NCI-H69 (cell line): Measurements from ENCODE around the gene ARVCF.

Experiments used
- DNase-seq: peaks from one replicate; lab custom pipeline; 2025; lab: John Stamatoyannopoulos, UW

The ARVCF gene

GRCh38 chr22:19998991-19999820 lies 17.4 kb downstream of the ARVCF start:
- peak; percentile 29 for DNase-seq

DNA sequence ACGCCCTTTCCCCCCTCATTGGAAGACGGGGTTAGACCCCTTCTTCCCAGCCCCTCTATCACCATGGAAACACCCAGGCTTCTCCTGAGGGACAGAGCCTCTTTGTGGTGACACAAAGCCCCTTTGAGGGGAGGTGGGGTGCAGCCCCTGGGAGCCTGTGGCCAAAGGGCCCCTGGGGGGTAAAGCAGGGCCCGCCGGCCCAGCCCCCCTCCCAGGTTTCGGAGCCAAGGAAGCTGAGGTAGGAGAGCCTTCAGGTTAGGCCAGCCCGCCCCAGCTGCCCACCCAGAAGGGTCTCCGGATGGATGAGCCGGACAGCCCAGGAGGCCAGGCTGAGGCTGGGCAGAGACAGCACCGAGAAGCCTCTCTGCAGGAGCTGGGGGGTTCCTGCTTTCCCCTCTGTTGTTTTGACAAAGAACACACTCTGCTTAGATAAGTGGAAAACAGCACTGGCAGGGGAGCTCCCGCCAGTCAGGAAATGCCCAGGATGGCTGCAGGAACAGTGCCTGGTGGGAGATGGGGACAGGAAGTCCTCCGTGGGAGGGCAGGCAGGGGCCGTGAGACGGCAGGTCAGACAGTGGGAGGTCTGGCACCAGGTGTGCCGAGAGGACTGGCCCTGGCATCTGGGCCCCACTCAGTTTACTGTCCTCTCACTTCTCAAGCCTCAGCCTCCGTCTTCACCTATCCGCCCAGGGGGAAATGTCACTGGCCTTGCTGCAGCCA lies 18.2 kb downstream of the ARVCF start:
- peak; percentile 80 for DNase-seq

- DNase-seq = no peak
These were observed 18.9 kb downstream of the ARVCF start for GRCh38 chr22:19997561-19998231.

DNA sequence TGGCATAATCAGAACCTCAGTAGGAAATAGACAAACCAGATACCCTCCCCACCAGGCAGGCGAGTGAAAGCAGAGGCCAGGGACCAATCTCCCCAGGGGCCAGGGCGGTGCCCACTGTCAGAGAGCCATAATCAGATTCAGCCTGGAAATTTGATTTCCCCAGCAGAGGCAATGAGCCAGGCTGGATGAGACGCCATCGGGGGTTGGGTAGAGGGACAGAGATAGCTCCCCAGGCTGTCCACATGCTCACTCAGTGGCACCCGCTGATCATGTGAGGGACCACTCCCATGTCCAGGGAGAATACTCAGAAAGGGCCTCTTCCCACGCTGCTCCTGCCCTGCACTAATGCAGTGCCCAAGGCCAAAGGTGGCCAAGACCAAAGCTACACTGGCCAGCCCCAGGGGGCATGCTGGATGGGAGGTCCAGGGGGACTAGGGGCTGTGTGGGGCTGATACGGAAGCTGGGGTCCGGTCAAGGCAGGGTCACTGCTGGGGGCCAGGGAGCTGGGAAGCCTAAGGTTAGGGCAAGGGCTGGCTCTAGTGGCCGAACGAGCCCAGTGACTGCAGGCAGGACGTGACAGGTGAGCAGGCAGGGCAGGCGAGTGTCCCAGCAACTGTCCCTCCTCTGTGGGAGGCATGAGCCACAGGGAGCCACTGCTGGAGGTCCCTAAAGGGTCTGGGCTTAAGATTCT lies 19.8 kb downstream of the ARVCF start:
- peak; percentile 56 for DNase-seq

GRCh38 chr22:19995611-19996339 lies 20.8 kb downstream of the ARVCF start:
- no peak for DNase-seq

DNA sequence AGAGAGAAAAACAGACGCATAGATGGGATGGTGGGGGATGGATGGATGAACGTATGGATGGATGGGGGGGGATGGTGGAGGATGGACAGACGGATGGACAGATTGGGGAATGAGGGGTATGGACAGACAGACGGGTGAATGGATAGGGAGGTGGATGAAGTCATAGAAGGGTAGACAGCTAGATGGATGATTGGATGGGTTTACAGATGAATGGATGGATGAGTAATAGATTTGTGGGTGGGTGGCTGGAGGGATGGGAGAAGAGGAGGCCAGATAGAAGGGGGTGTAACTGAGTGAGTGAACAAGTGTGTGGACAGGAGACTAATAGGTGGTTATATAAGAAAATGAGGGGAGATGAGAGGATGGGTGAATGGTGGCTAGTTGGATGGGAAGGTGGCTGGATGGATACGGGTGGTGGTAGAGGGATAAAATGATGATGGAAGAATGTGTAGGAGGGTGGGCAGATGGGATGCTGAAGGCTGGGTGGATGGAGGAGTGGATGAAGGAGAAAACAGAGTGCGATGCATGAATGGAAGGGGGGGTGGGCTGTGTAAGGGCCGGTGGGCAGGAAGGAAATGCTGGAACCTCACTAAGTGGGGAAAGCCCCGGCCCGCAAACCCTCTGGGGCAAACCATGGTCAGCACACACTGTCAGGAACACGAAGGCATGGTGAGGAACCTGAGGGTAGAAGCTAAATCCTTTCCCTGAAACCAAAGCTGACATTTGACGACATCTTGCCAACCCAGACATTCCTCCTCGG lies 21.6 kb downstream of the ARVCF start:
- no peak for DNase-seq

- no peak for DNase-seq
These were observed 22.7 kb downstream of the ARVCF start for GRCh38 chr22:19993926-19994325.

DNA sequence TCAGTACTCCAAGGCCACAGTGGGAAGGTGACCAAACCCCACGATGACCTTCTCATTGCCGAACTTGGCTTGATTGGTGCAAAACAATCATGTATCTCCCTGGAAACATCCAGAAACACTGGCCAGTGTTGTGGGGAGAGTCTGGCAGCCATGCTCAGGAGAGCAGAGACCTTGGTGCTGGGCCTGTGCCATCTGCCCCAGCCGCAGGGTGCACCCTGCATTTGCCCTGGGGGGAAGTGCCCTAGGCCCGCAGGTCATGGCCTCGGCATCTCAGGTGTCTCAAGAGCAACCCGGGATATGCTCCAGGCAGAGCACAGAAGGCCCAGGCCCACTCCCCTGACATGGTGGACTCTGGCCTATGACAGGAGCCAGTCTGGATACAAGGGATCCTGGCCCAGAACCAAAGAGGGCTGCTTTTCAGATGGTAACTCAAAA lies 23.7 kb downstream of the ARVCF start:
- no peak for DNase-seq

GRCh38 chr22:19992481-19992911 lies 24.1 kb downstream of the ARVCF start:
- no peak for DNase-seq

- no peak for DNase-seq
These were observed 24.8 kb downstream of the ARVCF start for GRCh38 chr22:19991645-19992451.

- no peak for DNase-seq
These were observed 25.3 kb downstream of the ARVCF start for GRCh38 chr22:19991395-19991644.

DNA sequence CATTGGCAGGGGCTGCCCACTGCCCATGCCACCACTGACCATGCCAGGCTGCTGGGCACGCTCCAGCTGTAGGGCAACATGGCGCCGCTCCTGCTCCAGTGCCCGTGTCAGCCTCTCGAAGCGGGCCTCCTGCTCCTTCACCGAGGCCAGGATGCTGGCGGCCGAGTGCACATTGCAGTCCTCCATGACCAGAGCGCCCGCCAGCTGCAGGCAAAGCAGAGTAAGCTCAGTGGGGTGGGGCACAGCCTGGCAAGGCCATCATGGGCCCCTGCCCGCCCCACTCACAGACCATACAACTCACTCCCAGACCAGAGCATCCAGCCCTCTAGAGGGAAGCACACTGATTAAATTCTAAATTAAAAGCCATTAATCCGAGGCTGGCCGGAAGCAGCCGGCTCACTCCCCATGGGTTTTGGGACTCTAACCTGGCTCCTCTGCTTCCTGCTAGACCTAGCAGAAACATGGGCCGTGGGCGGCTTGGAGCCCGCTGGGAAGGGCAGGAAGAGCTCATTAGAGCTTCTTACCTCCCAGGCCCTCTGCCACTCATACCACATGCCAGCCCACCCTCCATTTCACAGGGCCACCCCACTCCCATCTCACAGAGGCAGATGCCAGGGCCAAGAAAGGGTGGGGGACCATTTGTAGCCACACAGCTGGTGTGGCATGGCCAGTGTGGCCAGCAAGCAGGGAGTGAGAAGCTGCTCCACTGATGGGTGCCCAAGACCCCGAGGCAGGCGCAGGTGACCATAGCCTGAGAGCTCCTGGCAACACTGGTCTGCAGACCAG lies 25.8 kb downstream of the ARVCF start:
- DNase-seq = no peak

GRCh38 chr22:19990188-19990587 lies 26.4 kb downstream of the ARVCF start:
- no peak for DNase-seq

- no peak for DNase-seq
These were observed 26.9 kb downstream of the ARVCF start for GRCh38 chr22:19989725-19990067.

- DNase-seq = no peak
These were observed 27.5 kb downstream of the ARVCF start for GRCh38 chr22:19988965-19989724.

DNA sequence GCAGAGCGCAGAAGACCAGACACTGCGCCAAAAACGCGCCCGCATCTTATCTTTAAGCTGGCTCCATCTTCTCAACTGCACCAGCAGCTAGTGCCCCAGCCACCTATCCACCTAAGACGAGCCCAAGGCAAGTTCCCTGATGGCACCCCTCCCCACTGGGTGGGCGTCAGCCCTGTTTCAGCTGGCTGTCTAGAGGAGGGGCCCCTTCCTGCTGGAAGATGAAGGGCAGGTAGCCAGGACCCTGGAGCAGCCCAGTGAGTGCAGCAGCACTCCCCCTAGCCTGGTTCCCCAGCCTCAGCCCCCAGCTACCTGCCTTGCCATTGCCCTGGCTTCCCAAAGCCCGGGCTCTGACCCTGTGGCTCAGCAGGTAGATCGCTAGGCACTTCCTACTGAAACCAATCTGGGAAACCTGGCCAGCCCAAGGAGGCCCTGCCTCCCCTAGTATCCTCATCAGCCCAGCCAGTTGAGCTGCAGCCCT lies 28.3 kb downstream of the ARVCF start:
- no peak for DNase-seq

- no peak for DNase-seq
These were observed 29.0 kb downstream of the ARVCF start for GRCh38 chr22:19987394-19988306.
